SW480 (cell line): ENCODE data around the gene TLCD5.
A peak's percentile ranks its signal among the peaks of the same experiment; 100 is the strongest.

ENCODE experiments used
- DNase-seq: peaks from one replicate; pipeline ENCODE4 v3.0.0-alpha.2; 2016; ENCODE audit warnings: low spot score

The TLCD5 gene

GRCh38 chr11:120308081-120308480 lies 17.0 kb upstream of the TLCD5 start:
- DNase-seq: no peak

GRCh38 chr11:120310870-120311269 lies 14.2 kb upstream of the TLCD5 start:
- peak; percentile 23 for DNase-seq

GRCh38 chr11:120314861-120315260 lies 10.2 kb upstream of the TLCD5 start:
- no peak for DNase-seq

- no peak for DNase-seq
These were observed 8.0 kb upstream of the TLCD5 start for GRCh38 chr11:120316880-120317688.

- DNase-seq: no peak
These were observed 7.2 kb upstream of the TLCD5 start for GRCh38 chr11:120317689-120318480.

- no peak for DNase-seq
These were observed 6.2 kb upstream of the TLCD5 start for GRCh38 chr11:120318906-120319305.

GRCh38 chr11:120326228-120326627 lies 1.1 kb downstream of the TLCD5 start:
- no peak for DNase-seq

- DNase-seq: no peak
These were observed 1.8 kb downstream of the TLCD5 start for GRCh38 chr11:120326845-120327281.

- DNase-seq: no peak
These were observed 2.2 kb downstream of the TLCD5 start for GRCh38 chr11:120327311-120327710.

GRCh38 chr11:120329556-120329955 lies 4.5 kb downstream of the TLCD5 start:
- DNase-seq: no peak

GRCh38 chr11:120330045-120330444 lies 4.9 kb downstream of the TLCD5 start:
- no peak for DNase-seq

- peak; percentile 83 for DNase-seq
These were observed 6.3 kb downstream of the TLCD5 start for GRCh38 chr11:120331301-120331996.

GRCh38 chr11:120332822-120333716 lies 8.0 kb downstream of the TLCD5 start:
- DNase-seq: no peak

- DNase-seq: no peak
These were observed 8.7 kb downstream of the TLCD5 start for GRCh38 chr11:120333801-120334200.

GRCh38 chr11:120334332-120334731 lies 9.2 kb downstream of the TLCD5 start:
- no peak for DNase-seq

GRCh38 chr11:120334894-120335462 lies 9.9 kb downstream of the TLCD5 start:
- DNase-seq: peak; percentile 82

- no peak for DNase-seq
These were observed 10.4 kb downstream of the TLCD5 start for GRCh38 chr11:120335556-120335907.

GRCh38 chr11:120335908-120336640 lies 11.0 kb downstream of the TLCD5 start, which contains the start of gene ARHGEF12:
Gene ARHGEF12, plus strand, starts transcription at chr11:120336413. Its CDS starts 831 bp downstream, at chr11:120337244.
- peak; percentile 96 for DNase-seq

GRCh38 chr11:120336641-120337354 lies 11.7 kb downstream of the TLCD5 start:
- DNase-seq: peak; percentile 53
